DMS53 treated with DMSO at 0.1 percent for 48 hours (cell line): ENCODE measurements around the gene TAS1R3.

Experiments
- DNase-seq: peaks from one replicate; lab custom pipeline; 2025; ENCODE audit not compliant: unreplicated experiment; lab: John Stamatoyannopoulos, UW

TAS1R3 gene

DNA sequence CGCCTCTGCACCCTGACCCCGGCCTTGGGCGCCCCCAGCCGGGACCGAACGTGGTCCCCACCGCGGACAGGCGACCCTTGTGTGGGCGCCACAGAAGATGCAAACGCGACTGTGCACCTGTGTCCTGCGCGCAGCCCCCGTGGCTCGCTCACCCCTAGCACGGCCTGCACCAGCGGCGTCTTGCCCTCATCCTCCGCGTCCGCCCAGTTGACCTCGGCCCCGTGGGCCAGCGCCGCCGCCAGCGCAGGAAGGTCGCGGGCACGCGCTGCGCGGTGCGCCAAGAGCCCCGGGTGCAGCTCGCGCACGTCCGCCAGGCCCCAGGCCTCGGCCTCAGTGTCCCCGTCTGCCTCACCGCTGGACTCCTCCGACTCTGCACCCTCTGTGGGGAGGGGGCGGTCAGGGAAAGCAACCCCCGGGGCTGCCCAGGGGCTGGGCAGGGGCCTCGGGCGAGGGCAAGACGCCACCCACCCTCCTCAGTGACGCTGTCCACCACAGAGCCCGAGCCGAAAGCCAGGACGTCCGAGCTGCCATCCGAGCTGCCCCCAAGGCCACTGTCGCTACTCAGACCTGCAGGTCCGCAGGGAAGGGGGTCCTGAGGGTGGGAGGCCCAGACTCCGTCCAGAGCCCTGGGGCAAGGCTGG, 36.7 kb upstream of the TAS1R3 start:
- DNase-seq, result no peak

DNA sequence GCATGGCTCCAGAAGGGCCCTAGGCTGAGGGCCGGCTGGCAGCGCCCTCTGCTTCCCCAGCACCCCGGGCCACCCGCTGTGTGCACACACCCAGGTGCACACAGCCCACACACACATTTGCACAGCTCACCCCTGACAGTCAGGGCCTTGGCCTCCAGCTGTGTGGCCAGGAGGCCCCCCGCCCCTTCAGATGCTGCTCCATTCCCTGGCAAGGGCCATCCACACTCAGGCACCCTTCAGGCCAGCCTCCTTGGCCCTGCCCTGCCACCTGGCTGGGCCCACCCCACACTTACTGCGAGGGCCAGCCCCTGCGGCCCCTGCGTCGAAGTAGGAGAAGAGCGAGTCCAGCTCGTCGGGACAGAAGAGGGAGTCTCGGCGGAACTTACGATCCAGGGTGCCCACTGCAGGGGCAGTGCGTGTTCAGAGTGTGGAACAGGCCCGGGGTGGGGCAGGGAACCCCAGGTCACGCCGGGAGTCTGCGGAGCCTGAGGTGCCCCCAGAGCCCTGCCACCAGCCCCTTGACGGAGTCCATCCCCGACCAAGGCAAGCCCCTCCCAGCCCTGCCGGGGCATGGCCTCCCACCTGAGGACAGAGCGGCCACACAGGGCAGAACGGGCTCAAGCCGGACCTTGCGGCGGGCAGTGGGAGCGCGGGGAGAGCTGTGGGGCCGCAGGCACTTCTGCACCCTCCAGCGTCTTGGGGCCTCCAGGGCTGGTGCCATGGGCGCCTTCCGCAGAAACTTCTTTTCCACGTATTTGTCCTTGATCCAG, 35.7 kb upstream of the TAS1R3 start:
- no peak for DNase-seq

DNA sequence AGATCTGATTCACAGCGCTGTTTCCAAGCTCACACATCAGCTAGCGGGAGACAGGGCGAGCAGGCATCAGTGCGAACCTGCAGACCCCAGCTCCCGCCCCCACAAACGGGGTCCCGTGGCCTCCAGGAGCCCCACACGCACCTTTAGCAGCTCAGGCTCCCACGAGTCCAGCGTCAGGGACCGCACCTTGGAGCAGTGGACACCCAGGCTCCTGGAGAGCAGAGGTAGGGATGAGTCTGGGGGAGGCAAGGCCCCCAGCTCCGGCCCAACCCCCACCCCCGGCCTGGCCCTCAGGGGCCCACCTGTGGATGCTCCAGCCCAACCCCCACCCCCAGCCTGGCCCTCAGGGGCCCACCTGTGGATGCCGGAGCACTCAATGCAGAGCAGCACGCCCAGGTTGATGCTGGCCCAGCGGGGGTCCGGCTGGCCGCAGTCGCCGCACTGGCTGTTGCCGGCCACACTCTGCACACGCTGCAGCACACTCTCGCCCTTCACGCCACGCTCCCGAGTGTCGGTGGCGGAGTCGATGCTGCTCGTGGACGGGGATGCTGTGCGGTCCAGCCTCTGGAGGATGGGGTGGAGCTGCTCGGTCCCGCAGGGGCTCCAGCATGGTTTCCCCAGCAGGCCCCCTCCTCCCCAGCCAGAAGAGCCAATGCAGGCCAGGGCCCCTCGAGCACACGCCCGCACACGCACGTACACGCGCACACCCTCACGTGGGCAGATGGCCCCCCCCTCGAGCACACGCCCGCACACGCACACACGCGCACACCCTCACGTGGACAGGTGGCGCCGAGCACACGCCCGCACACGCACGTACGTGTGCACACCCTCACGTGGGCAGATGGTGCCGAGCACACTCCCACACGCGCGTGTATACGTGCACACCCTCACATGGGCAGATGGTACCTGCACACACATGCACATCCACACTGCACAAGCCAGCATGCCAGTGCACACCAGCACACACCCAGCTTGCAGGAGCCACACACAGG, 34.7 kb upstream of the TAS1R3 start:
- no peak for DNase-seq

DNA sequence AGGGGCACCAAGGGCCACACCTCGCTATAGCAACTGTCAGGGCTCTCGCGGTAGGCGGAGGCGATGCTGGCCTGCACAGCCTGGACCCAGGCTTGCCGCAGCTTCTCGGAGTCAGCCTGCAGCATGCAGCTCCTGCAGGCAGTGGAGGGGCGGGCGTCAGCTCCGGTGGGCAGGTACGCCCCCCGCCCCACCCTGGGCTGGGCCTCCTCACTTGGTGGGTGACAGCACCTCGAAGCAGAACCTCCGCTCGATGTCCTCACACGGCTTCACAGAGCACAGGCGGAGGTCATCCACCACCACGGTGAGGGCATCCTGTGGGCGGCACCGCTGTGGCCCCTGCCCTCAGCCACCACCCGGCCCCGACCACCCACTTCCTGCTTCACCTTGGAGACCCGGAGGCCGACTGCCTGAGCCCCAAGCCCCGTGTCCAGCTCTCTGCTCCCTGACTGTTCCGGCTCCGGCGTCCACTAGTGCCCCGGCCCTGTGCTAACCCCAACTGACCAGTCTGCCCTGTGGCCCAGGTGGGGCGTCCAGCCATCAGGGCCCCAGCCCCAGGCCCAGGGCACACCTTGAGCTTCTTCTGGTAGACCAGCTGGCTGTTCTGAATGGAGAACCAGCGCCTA, 33.2 kb upstream of the TAS1R3 start:
- DNase-seq, result no peak

DNA sequence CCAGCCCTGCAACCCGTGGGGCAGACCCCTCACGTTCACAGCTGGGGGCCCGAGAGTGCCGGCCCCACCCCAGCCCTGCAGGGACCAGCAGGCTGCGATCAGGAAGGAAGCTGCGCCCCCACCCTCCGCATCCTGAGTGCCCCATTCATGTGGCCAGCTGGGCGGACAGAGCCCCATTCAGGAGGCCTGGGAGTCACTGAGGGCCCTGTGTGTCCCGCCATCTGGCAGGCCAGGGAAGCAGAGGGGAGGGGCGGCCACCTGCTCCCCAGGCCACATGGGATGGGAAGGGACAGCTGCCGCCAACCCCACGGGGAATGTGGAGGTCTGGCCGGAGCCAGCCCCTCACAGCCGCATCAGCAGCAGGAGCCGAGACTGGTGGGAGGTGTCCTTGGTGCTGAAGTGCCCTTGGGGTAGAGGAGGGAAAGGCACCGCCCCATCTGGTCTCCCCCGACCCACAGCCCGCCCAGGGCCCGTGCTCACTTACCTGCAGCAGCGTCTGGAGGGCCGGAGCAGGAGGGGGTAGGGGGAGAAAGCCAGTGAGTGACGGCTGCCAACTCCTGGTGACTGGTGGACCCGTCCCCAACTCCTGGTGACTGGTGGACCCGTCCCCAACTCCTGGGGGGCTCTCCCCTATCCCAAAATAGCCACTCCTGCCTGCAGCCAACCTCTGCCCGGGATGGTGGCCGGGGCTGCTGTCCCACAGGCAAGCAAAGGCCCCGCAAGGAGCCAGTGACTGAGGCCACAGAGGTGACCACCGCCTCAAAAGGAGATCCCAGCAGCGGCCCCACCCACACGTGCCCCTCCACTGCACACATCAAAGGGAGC, 32.0 kb upstream of the TAS1R3 start:
- DNase-seq, result no peak

DNA sequence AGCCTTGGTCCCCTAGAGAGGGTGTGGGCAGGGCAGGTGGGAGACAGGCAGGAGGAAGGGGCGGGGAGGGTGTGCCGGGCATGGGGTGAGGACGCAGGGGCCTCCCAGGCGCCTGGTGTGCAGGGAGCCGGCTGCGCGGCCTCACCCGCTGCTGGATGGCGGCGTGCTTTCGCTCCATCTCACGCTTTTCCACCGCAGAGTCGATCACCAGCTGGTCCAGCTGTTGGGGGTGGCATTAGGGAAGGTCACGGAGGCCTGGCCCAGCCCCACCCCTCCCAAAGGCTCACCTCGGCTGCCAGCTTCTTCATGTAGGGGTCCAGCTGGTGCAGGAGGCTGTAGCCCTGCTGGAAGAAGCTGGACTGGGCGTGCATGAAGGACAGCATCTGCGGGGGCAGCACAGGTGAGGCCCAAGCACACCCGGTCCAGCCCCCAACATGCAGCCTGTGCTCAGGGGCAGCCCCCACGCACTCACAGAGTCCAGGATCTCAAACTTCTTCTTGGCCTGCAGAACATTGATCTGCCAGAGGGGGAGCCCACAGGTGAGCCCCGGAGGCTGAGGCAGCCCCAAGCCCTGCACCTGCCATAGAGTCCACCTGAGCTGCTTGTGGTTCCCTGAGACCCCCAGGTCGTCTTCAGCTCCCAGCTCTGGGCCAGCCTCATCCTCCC, 31.3 kb upstream of the TAS1R3 start:
- no peak for DNase-seq

DNA sequence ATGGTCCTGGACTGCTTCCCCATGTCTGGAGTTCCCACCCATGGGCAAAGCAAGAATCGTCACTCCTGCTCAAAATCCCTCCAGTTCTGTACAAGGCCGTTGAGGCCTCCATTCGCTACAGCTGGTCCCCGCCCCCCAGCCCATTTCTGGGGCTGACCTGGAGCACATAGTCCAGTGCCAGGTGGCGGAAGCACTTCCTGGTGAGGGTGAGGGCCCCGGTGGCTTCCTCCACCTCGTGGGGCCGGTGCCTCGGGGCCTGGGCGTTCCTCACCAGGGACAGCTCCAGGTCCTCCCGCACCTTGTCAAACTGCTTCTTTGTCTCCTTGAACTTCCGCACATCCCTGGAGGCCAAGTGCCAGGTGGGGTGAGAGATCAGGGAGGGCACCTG, 30.7 kb upstream of the TAS1R3 start:
- no peak for DNase-seq

DNA sequence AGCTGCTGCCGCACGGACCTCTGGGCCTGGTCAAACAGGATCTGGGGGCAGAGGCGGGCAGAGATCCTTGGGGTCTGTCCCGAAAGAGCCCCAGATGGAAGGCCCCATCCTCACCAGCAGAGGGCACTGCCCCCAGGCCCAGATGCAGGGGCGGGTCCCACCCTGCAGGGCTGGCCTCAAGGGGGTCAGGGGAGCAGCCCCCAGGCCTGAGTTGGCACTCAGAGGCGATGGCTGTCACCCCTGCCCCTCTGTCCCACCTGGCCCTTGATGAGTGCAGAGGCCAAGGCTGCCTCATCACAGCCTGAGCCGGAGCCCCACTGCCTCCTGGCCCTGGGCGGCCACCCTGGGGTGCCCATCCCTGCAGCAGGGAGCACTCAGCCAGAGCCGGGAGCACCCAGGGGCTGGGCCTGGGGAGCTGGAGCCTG, 29.1 kb upstream of the TAS1R3 start:
- no peak for DNase-seq

DNA sequence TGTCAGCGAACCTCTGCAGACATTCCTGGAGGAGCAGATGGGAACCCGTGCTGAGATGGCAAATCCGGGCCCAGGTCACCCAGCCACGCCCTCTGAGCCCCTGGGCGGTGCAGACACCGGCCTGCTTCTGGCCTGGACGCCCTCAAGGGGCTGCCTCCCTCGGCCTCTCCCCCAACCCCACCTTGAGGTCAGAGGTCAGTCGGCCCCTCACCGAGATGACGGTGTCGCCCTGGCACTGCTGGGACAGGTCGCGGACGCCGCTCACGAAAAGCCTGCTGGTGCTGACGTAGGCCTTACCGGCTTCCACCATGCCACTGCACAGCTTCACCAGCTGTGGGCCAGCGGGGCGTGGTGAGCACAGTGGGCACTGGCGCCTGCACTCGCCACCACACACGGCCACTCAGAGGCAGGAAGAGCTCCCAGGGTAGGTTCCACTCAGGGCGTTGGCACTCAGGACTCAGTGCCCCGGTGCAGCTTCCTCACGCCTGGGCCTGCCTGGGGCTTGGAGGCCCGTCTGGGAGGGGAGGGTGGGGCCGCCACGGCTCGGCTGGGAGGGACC, 28.1 kb upstream of the TAS1R3 start:
- no peak for DNase-seq

DNA sequence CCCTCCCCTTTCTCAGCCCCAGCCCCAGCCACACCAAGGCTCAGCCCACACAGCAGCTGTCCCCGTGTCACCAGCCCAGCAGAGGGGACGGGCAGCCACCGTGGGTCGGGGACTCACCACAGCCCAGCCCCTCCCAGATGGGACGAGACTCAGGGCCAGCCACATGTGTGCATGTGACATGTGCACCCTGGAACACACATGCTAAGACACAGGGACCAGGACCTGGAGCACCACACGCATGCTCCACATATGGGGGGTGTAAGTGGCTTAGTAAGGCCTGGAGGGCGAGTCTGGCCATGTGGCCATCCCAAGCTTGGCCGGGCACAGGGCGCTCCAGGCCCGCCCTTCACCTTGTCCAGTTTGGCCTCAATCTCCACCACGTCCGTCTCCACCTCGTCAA, 27.3 kb upstream of the TAS1R3 start:
- DNase-seq, result no peak

DNA sequence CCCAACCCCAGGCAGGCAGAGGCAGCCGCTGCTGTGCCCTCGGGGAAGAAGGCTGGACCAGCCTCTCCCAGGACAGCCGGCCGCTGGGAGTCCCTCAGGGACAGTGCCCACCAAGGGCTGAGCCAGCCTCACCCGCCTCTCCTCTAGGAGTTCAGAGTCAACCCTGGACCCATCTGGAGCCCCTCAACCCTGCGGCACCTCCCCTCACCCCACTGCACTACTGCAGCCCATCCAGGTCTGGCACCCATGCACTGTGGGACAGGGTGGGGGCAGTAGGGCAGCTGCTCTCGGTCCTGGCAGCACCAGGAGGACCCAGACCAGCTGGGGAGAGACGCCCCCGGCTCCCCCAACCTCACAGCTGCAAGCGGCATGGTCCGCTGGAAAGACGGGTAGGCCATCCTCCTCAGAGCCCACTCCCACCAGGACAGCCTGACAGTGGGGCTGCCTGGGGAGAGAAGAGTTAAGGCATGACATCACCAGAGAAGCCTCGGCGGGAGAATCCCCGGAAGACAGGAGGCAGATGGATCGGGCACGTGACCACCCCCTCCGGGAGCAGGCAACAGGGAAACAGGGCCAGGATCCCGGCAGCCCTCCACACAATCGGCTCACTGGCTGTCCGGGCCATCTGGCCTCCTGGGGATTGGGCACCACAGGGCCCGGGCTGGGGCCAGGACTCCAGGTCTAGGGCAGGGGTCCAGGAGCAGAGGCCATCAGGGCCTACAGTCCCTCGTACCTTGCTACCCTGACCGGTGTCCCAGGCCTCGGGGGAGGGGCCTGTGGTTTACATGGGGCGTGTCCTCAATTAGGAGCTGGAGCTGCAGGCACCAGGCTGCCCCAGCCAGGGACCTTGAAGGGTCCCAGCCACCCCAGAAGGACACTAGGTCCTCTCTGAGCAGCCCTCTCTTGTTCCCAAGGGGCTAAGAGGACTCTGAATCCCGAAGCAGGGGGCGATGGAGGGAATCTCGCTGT, 26.5 kb upstream of the TAS1R3 start:
- DNase-seq, result peak; percentile 86

DNA sequence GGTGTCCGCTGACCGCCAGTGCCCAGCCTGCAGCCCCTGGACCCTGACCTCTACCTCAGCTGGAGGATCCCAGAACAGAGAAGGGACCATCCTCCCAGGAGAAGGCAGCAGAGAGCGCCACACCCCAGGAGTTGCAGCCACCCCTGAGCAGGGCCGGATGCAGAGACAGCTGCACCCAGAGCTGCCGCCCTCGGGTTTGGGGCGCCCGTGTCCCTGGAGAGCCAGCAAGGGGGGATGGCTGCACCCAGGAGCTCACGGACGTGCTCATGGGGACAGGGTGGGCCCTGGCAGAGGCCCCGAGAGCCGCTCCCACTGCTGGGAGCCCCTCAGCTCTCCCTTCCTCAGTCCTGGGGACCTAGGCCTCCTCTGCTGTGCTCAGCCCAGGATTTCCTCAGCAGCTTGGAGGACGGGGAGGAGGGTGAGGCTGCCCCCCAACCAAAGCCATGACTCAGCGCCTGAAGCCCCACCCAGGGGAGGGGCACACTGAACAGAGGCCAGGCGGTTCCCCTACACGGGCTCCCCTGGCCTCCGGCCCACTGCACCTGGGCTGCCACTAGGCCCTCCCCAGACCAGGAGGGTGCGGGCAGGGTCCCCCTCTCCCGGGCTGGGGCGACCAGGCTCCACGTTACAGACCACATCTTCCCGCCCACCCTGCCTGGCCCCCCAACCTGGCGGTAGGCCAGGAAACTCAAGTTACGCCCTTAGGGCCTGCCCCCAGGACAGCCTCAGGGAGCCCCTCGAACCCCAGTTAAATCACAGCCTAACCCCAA, 25.6 kb upstream of the TAS1R3 start:
- DNase-seq, result no peak

DNA sequence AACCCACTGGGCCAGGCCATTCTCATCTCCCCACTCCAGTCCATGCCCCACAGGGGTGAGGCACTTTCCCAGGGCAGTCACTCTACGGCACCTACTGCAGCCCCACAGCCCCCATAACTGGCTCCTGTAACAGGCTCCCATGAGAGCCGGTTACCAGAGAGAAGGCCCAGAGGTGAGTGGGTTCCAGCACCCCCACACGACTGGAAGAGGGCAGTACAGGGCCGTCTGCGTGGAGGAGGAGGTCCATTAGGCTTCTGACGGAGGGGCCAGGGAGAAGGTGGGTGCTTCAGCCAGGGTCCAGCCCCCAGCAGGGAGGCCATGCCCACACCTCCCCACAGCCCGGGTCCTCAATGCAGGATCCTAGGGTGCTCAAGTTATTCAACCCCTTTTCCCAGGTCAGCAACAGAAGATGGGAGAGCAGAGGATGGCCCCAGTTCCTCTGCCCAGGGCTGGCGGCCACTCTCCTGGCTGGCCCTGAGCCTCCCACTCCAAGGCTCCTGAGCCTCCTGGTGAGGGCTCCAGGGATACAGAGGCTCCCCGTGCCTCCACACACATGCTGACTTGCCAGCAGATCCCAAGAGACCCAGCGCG, 24.9 kb upstream of the TAS1R3 start:
- no peak for DNase-seq

DNA sequence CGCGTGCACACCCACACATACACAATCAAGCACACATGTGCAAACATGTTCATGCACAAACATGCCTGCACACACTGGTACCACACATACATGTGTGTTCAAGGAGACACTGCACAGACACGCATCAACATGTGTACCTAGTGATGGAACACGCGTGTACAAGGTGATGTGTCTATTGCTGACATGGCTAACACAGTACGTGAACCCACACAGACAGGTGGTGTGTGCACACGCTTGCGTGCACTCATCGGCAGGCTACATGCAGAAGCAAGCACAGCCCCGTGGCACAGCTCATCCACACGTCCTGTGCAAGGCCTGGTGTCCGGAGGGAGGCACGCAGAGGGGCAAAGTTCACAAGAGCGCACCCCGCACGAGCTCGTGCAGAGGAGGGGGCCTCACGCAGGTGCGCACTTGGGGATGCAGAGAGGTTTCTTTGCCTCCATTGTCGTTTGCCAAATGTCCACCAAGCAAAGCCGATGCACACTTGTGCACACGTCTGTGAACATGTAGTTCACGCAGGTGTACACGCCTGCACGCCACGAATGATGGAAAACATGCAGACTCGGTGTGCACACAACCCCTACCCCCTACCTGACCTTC, 24.3 kb upstream of the TAS1R3 start:
- DNase-seq, result no peak

DNA sequence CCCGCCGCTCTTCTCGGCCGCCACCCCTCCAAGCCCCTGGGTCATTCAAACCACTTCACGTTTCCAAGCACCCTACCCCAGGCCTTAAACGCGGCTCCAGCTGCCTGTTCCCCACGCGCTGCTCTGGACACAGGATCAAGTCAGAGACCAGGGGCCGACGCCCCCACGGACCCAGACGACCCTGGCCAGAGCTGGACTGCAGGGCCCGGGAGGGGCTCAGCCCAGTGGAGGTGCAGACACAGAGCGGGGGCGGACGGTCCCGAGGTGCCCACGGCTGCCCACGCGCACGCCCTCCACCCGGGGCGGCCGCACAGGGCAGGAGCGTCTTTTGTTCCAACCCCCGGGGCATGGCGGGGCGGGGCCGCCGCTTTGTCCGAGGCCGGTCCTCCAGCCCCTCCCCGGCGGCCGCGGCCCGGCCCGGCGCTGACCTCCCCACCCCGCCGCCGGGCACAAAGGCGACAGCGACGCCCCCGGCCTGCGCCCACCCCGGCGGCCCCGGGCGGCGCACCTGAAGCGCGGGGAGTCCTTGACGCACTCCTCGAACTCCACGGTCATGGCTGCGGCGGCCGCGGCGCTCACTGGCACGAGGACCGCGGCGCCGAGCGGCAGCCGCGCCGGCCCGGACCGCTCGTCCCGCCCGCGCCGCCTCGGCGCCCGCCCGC, 23.7 kb upstream of the TAS1R3 start:
- no peak for DNase-seq
